HepG2 (cell line): ENCODE data around the gene SLC18A2. TPM values are rescaled to one million over a fixed set of nuclear protein-coding genes. Genes with fewer than 3 reads are reported as not detected.

Source experiments
- CAMTA2 ChIP-seq: sonication (generic); formaldehyde crosslinking; IDR thresholded peaks from 2 replicates; pipeline ENCODE4 v1.4.0; 2020; ENCODE audit warnings: mild to moderate bottlenecking, missing genetic modification reagents, borderline replicate concordance
- DNMT1 ChIP-seq: sonication (generic); formaldehyde crosslinking; IDR thresholded peaks from 2 replicates; pipeline ENCODE4 v1.5.1; 2020; ENCODE audit warnings: mild to moderate bottlenecking, missing genetic modification reagents
- EP300 ChIP-seq, 3 experiments: sonication (generic) in 1 of 3; formaldehyde crosslinking in 1 of 3; IDR thresholded peaks; 2 replicates each; pipeline versions ENCODE4 v1.5.1 to v1.6.1; 2011 to 2020; ENCODE audit warnings: low read depth in 2 of 3, low read length in 2 of 3, borderline replicate concordance in 1 of 3, improper control_type of control experiment in 1 of 3, mild to moderate bottlenecking in 1 of 3, missing genetic modification reagents in 1 of 3, moderate library complexity in 1 of 3
- GATAD1 ChIP-seq: IDR thresholded peaks from 2 replicates; pipeline ENCODE4 v1.6.1; 2016; ENCODE audit warnings: missing genetic modification reagents, missing compliant biosample characterization
- NONO ChIP-seq, 2 experiments: fragments of 450-650 bp in 1 of 2; sonication (generic) in 1 of 2; formaldehyde crosslinking in 1 of 2; IDR thresholded peaks in 1 of 2; conservative IDR thresholded peaks in 1 of 2; 2 replicates each; pipeline versions ENCODE4 v1.6.1 to v1.8.0; 2017 to 2022; ENCODE audit warnings: mild to moderate bottlenecking in 1 of 2, missing genetic modification reagents in 1 of 2, moderate library complexity in 1 of 2
- SMARCE1 ChIP-seq: fragments of 450-650 bp; IDR thresholded peaks from 2 replicates; pipeline ENCODE4 v1.6.1; 2017; ENCODE audit warnings: borderline replicate concordance
- ZBTB20 ChIP-seq: sonication (generic); formaldehyde crosslinking; IDR thresholded peaks from 2 replicates; pipeline ENCODE4 v1.8.1; 2023; ENCODE audit warnings: missing genetic modification reagents, low read depth, mild to moderate bottlenecking, borderline replicate concordance
- ZNF333 ChIP-seq: sonication (generic); formaldehyde crosslinking; IDR thresholded peaks from 2 replicates; pipeline ENCODE4 v1.4.0; 2020; ENCODE audit warnings: mild to moderate bottlenecking, missing genetic modification reagents, borderline replicate concordance
- ZNF563 ChIP-seq: sonication (generic); formaldehyde crosslinking; IDR thresholded peaks from 2 replicates; pipeline ENCODE4 v1.8.0; 2022; ENCODE audit warnings: mild to moderate bottlenecking, moderate library complexity, missing genetic modification reagents
- polyA plus RNA-seq, 8 experiments: library from polyadenylated mRNA; depleted of rRNA in 3 of 8; stranded (reverse) in 7 of 8; unstranded in 1 of 8; fragments of >200 nt; fragmentation: Illumina TruSeq in 4 of 8; extraction: Trizol in 4 of 8; gene quantifications; 2 replicates each; pipeline versions ENCODE4 v1.2.1 to v1.2.3, GENCODE V29; 2011 to 2016; ENCODE audit warnings: low read depth in 4 of 8, missing spikeins in 1 of 8, mixed read lengths in 1 of 8; ENCODE audit not compliant: insufficient read depth in 1 of 8
- total RNA-seq, 5 experiments: library from RNA; depleted of rRNA; stranded (reverse); fragments of >200 nt; fragmentation: Illumina TruSeq; extraction: Trizol; gene quantifications; 2 replicates each; pipeline ENCODE4 v1.2.3, GENCODE V29; 2016; ENCODE audit warnings: low read depth in 1 of 5
- TF ChIP-seq, protein P1 (sequence below): IDR thresholded peaks from 2 replicates; pipeline ENCODE4 v1.6.1; 2016; ENCODE audit warnings: missing compliant biosample characterization, missing genetic modification reagents, borderline replicate concordance
- TF ChIP-seq, protein P2 (sequence below): sonication (generic); formaldehyde crosslinking; IDR thresholded peaks from 2 replicates; pipeline ENCODE4 v1.4.0; 2020; ENCODE audit warnings: mild to moderate bottlenecking, missing genetic modification reagents
- TF ChIP-seq, protein P3 (sequence below), 2 experiments: sonication (generic) in 1 of 2; formaldehyde crosslinking in 1 of 2; IDR thresholded peaks; 2 replicates each; pipeline versions ENCODE4 v1.6.1 to v1.9.0; 2014 to 2022; ENCODE audit warnings: antibody characterized with exemption in 1 of 2, borderline replicate concordance in 1 of 2, inconsistent platforms in 1 of 2, low read depth in 1 of 2, missing genetic modification reagents in 1 of 2
- TF ChIP-seq, protein P4 (sequence below): sonication (generic); formaldehyde crosslinking; IDR thresholded peaks from 2 replicates; pipeline ENCODE4 v1.9.0; 2022; ENCODE audit warnings: missing genetic modification reagents, mild to moderate bottlenecking, borderline replicate concordance
- TF ChIP-seq, protein P5 (sequence below), 2 experiments: fragments of 450-650 bp in 1 of 2; sonication (generic) in 1 of 2; formaldehyde crosslinking; IDR thresholded peaks; 2 replicates each; pipeline versions ENCODE4 v1.5.0 to v1.8.0; 2020 to 2022; ENCODE audit warnings: mild to moderate bottlenecking in 1 of 2, missing genetic modification reagents in 1 of 2

Gene SLC18A2
- total and polyA plus RNA-seq, 2 of the 13 experiments (the other 11 are each of a cell fraction or from before 2014, with no cell fraction given), result not detected

DNA sequence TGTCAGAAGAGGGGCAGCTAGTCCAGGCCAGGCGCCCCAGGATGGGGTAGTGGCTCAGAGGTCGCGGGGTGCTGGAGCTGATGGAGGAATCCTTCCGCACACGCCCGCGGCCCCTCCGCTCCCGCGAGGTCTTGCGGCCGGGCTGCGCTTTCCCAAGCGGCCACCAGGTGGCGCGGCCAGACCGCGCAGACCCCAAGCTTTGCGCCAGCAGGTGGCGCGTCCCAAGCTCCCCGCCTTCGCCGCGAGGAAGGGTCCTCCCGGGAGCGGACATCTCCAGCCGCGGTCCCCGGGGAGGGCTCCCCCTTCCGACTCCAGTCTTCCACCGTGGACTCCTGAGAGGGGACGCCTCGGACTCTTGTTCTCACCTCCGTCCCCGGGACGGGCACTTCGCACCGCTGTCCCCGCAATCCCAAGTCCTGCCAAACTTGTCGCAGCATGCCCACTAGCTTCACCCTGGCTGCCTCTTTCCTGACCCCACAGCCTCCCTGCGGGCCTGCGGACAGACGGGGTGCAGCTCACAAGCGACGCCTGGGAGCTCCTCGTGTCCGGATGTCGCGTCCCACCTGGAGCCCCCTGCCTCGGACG, 24.2 kb upstream of the SLC18A2 start (continued):
- no peak for TF ChIP-seq ZBTB20 (CRISPR knock-in tag)
- TF ChIP-seq, protein P1, sequence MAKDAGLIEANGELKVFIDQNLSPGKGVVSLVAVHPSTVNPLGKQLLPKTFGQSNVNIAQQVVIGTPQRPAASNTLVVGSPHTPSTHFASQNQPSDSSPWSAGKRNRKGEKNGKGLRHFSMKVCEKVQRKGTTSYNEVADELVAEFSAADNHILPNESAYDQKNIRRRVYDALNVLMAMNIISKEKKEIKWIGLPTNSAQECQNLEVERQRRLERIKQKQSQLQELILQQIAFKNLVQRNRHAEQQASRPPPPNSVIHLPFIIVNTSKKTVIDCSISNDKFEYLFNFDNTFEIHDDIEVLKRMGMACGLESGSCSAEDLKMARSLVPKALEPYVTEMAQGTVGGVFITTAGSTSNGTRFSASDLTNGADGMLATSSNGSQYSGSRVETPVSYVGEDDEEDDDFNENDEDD (CRISPR knock-in tag), result peak; percentile 77; the same call in 1 of the 2 replicates
- TF ChIP-seq, protein P2, sequence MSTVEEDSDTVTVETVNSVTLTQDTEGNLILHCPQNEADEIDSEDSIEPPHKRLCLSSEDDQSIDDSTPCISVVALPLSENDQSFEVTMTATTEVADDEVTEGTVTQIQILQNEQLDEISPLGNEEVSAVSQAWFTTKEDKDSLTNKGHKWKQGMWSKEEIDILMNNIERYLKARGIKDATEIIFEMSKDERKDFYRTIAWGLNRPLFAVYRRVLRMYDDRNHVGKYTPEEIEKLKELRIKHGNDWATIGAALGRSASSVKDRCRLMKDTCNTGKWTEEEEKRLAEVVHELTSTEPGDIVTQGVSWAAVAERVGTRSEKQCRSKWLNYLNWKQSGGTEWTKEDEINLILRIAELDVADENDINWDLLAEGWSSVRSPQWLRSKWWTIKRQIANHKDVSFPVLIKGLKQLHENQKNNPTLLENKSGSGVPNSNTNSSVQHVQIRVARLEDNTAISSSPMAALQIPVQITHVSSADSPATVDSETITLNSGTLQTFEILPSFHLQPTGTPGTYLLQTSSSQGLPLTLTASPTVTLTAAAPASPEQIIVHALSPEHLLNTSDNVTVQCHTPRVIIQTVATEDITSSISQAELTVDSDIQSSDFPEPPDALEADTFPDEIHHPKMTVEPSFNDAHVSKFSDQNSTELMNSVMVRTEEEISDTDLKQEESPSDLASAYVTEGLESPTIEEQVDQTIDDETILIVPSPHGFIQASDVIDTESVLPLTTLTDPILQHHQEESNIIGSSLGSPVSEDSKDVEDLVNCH, result no peak
- TF ChIP-seq ZNF333 (CRISPR knock-in tag), result 0 out of 2 replicates have a peak, but pooled peaks have one; percentile 56
- TF ChIP-seq, protein P3, sequence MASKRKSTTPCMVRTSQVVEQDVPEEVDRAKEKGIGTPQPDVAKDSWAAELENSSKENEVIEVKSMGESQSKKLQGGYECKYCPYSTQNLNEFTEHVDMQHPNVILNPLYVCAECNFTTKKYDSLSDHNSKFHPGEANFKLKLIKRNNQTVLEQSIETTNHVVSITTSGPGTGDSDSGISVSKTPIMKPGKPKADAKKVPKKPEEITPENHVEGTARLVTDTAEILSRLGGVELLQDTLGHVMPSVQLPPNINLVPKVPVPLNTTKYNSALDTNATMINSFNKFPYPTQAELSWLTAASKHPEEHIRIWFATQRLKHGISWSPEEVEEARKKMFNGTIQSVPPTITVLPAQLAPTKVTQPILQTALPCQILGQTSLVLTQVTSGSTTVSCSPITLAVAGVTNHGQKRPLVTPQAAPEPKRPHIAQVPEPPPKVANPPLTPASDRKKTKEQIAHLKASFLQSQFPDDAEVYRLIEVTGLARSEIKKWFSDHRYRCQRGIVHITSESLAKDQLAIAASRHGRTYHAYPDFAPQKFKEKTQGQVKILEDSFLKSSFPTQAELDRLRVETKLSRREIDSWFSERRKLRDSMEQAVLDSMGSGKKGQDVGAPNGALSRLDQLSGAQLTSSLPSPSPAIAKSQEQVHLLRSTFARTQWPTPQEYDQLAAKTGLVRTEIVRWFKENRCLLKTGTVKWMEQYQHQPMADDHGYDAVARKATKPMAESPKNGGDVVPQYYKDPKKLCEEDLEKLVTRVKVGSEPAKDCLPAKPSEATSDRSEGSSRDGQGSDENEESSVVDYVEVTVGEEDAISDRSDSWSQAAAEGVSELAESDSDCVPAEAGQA (IDR thresholded peaks at IDR 0.05; ENCODE audit: low read depth), result no peak
- TF ChIP-seq, protein P3 (CRISPR knock-in tag; IDR thresholded peaks at IDR 0.05; ENCODE audit: borderline replicate concordance), result no peak
- TF ChIP-seq, protein P4, sequence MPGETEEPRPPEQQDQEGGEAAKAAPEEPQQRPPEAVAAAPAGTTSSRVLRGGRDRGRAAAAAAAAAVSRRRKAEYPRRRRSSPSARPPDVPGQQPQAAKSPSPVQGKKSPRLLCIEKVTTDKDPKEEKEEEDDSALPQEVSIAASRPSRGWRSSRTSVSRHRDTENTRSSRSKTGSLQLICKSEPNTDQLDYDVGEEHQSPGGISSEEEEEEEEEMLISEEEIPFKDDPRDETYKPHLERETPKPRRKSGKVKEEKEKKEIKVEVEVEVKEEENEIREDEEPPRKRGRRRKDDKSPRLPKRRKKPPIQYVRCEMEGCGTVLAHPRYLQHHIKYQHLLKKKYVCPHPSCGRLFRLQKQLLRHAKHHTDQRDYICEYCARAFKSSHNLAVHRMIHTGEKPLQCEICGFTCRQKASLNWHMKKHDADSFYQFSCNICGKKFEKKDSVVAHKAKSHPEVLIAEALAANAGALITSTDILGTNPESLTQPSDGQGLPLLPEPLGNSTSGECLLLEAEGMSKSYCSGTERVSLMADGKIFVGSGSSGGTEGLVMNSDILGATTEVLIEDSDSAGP (CRISPR knock-in tag), result peak; percentile 93
- TF ChIP-seq CAMTA2, result peak; percentile 86; the same call in 1 of the 2 replicates
- TF ChIP-seq DNMT1 (CRISPR knock-in tag), result peak; percentile 58; the same call in 1 of the 2 replicates
- no peak for TF ChIP-seq NONO (IDR thresholded peaks at IDR 0.05)
- peak; percentile 59; the same call in 1 of the 2 replicates for TF ChIP-seq NONO (CRISPR knock-in tag; conservative IDR thresholded peaks at IDR 0.05)
- TF ChIP-seq EP300 (IDR thresholded peaks at IDR 0.05; ENCODE audit: low read depth in 2 of 2, low read length in 2 of 2), result no peak
- TF ChIP-seq EP300 (CRISPR knock-in tag; IDR thresholded peaks at IDR 0.05; ENCODE audit: borderline replicate concordance), result no peak
- TF ChIP-seq, protein P5, sequence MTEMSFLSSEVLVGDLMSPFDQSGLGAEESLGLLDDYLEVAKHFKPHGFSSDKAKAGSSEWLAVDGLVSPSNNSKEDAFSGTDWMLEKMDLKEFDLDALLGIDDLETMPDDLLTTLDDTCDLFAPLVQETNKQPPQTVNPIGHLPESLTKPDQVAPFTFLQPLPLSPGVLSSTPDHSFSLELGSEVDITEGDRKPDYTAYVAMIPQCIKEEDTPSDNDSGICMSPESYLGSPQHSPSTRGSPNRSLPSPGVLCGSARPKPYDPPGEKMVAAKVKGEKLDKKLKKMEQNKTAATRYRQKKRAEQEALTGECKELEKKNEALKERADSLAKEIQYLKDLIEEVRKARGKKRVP (CRISPR knock-in tag; IDR thresholded peaks at IDR 0.05), result 0 out of 4 replicates have a peak, but pooled peaks of 1 of the 2 experiments have one; percentile 27
- no peak for TF ChIP-seq SMARCE1
- peak; percentile 62 for TF ChIP-seq GATAD1 (CRISPR knock-in tag)
- TF ChIP-seq ZNF563 (CRISPR knock-in tag), result peak; percentile 32; the same call in 1 of the 2 replicates
